ENCODE measurements around the gene ICE1. TPM values are rescaled to one million over a fixed set of nuclear protein-coding genes. Genes with fewer than 3 reads are reported as not detected.

Gene ICE1
- total RNA-seq, 1 donor from 2014 or later, result 37.8 TPM

- Mint-ChIP-seq H3K4me3 (no peak overlapping the region), H3K27ac (no peak overlapping the region), H3K27me3 (peaks cover 26% of the 10 kb centered on the region), H3K36me3 (no peaks in the 10 kb centered on the region), H3K4me1 (ENCODE audit: unreplicated experiment) (peaks cover 9% of the 10 kb centered on the region), H3K9me3 (no peaks in the 10 kb centered on the region)
- peak; percentile 83 for TF ChIP-seq CTCF (conservative IDR thresholded peaks at IDR 0.05)
- no peak for DNase-seq (ENCODE audit: extremely low spot score, unreplicated experiment)
Observed at GRCh38 chr5:5497152-5497788, 74.8 kb downstream of the ICE1 start.

DNA sequence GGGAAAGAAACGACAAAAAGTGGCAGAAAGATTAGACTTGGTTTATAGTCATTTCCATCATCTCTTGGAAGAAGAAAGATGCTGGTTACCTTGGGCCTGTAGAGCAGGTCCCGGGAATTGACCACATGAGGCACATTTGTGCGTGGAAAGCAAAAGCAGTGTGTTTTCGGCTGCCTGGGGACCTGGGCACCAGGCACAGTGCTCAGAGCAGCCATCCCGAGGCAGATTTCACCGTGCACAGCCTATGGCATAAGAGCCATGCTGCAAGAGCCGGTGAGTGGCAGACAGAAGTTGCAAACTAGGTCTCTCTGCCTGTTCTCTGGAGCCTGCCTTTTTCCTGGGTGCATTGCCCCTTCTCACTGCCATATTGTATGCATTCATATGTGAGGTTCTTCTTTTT, 77.0 kb downstream of the ICE1 start:
- H3K4me3 Mint-ChIP-seq, result no peak overlapping the region
- peaks cover 5% of the 10 kb centered on the region for H3K4me1 Mint-ChIP-seq (ENCODE audit: unreplicated experiment)
- H3K27me3 Mint-ChIP-seq, result peaks cover 23% of the 10 kb centered on the region
- no peak for TF ChIP-seq CTCF (conservative IDR thresholded peaks at IDR 0.05)
- no peak overlapping the region for H3K27ac Mint-ChIP-seq
- no peak for DNase-seq (ENCODE audit: extremely low spot score, unreplicated experiment)
- no peaks in the 10 kb centered on the region for H3K9me3 Mint-ChIP-seq
- H3K36me3 Mint-ChIP-seq, result no peaks in the 10 kb centered on the region

- TF ChIP-seq CTCF (conservative IDR thresholded peaks at IDR 0.05), result no peak
- no peak for DNase-seq (ENCODE audit: extremely low spot score, unreplicated experiment)
- no peak overlapping the region for H3K4me3 Mint-ChIP-seq
- no peaks in the 10 kb centered on the region for H3K4me1 Mint-ChIP-seq (ENCODE audit: unreplicated experiment)
- H3K27me3 Mint-ChIP-seq, result peaks cover 17% of the 10 kb centered on the region
- no peaks in the 10 kb centered on the region for H3K36me3 Mint-ChIP-seq
- peaks cover 5% of the 10 kb centered on the region for H3K9me3 Mint-ChIP-seq
- H3K27ac Mint-ChIP-seq, result no peak overlapping the region
Observed at GRCh38 chr5:5504325-5504724, 81.8 kb downstream of the ICE1 start.

DNA sequence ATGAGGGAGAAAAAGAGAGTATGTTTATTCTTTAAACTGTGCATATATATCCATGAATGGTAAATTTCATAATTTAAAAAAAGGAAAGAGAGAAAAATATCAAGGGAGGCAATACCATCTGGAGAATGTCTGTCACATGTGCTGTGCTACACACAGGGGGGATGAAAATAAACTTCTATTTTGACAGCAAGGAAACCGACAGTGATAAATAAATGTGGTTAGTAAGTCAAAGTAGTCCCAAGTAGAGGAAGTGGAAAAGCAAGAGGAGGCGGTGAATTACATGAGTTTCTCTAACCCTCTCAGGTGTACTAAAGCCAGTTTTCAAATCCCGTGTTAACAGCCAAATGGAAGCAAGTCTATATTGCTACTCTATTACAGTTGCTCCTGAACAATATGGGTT, 83.3 kb downstream of the ICE1 start:
- Mint-ChIP-seq H3K36me3 (no peaks in the 10 kb centered on the region), H3K27ac (no peak overlapping the region), H3K4me3 (no peak overlapping the region), H3K9me3 (peaks cover 9% of the 10 kb centered on the region), H3K27me3 (peaks cover 29% of the 10 kb centered on the region), H3K4me1 (ENCODE audit: unreplicated experiment) (no peaks in the 10 kb centered on the region)
- DNase-seq (ENCODE audit: extremely low spot score, unreplicated experiment), result no peak
- no peak for TF ChIP-seq CTCF (conservative IDR thresholded peaks at IDR 0.05)

DNA sequence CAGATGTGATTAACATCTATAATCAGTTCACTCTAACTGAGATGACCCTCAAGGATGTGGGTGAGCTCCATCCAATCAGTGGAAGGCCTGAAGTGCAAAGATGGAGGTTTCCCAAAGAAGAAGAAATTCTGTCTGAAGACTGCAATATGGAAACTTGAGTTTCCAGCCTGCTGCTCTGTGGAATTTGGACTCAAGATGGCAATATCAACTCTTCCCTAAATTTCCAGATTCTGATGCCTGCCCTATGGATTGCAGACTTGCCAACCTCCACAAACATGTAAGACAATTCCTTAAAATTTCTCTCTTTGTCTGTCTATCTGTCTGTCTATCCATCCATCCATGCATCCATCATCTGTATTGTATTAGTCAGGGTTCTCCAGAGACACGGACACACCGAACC, 85.9 kb downstream of the ICE1 start:
- Mint-ChIP-seq H3K4me3 (no peak overlapping the region), H3K27ac (no peak overlapping the region), H3K4me1 (ENCODE audit: unreplicated experiment) (no peaks in the 10 kb centered on the region), H3K36me3 (no peaks in the 10 kb centered on the region), H3K9me3 (peaks cover 9% of the 10 kb centered on the region), H3K27me3 (peaks cover 24% of the 10 kb centered on the region)
- no peak for DNase-seq (ENCODE audit: extremely low spot score, unreplicated experiment)
- TF ChIP-seq CTCF (conservative IDR thresholded peaks at IDR 0.05), result no peak
